ENCODE data around the gene TMTC4. TPM values are rescaled to one million over a fixed set of nuclear protein-coding genes. Genes with fewer than 3 reads are reported as not detected.

Gene TMTC4
- polyA plus RNA-seq, 3 donors, result 2.1 to 11.5 (median 3.9) TPM

GRCh38 chr13:100584896-100585295 is 89.7 kb downstream of the TMTC4 start:
- peaks cover 7 to 15% of the 10 kb centered on the region in 2 donors for H3K36me3 Mint-ChIP-seq
- H3K4me3 ChIP-seq (replicated peaks in 1 of 3; ENCODE audit: low read depth in 2 of 3, low read length in 3 of 3), result no peak overlapping the region
- no peaks in the 10 kb centered on the region for H3K9me3 ChIP-seq (replicated peaks in 1 of 2; ENCODE audit: control insufficient read depth in 1 of 2, insufficient read depth in 1 of 2, low read length in 2 of 2)
- no peak overlapping the region for H3K27ac Mint-ChIP-seq
- intact Hi-C loops (cut with micrococcal nuclease), result no loop called here
- no peak overlapping the region for H3K9ac ChIP-seq (ENCODE audit: insufficient read depth, low read length, poor library complexity, severe bottlenecking)
- TF ChIP-seq CTCF (IDR thresholded peaks at IDR 0.05), result no peak
- 87% methylated on average over 3 of the region's 5 CpGs for WGBS (ENCODE audit: insufficient coverage)
- no peaks in the 10 kb centered on the region for H3K79me2 ChIP-seq (ENCODE audit: insufficient read depth, low read length)
- no peak overlapping the region for H2AFZ ChIP-seq (ENCODE audit: insufficient read depth, low read depth, low read length, poor library complexity, severe bottlenecking)
- no peak overlapping the region for H3K27ac ChIP-seq (ENCODE audit: low read depth in 1 of 2, low read length in 2 of 2)
- DNase-seq, result no peak
- no peaks in the 10 kb centered on the region for H4K20me1 ChIP-seq (ENCODE audit: insufficient read depth, low read length)
- H3K27me3 ChIP-seq (ENCODE audit: control insufficient read depth in 2 of 2, insufficient read depth in 2 of 2, low read length in 2 of 2), result no peaks in the 10 kb centered on the region
- peaks cover 9 to 11% of the 10 kb centered on the region in 2 donors for H3K4me1 ChIP-seq (ENCODE audit: control insufficient read depth in 1 of 2, insufficient read depth in 2 of 2, low read length in 2 of 2)
- peaks cover 3 to 6% (median 6%) of the 10 kb centered on the region in 3 donors for H3K27me3 Mint-ChIP-seq (ENCODE audit: low read depth in 3 of 3)
- H3K9me3 Mint-ChIP-seq, result peaks cover 0 to 4% (median 1%) of the 10 kb centered on the region in 7 donors
- H3K4me2 ChIP-seq (replicated peaks; ENCODE audit: extremely low read depth, low read length, poor library complexity, severe bottlenecking), result no peak overlapping the region
- H3K4me3 Mint-ChIP-seq, result no peak overlapping the region
- no peaks in the 10 kb centered on the region for H3K36me3 ChIP-seq (replicated peaks in 1 of 2; ENCODE audit: control insufficient read depth in 1 of 2, insufficient read depth in 2 of 2, low read length in 2 of 2)
- peaks cover 18% of the 10 kb centered on the region for H3K4me1 Mint-ChIP-seq

GRCh38 chr13:100581504-100581903 is 93.1 kb downstream of the TMTC4 start:
- H4K20me1 ChIP-seq (ENCODE audit: insufficient read depth, low read length), result no peaks in the 10 kb centered on the region
- no peaks in the 10 kb centered on the region for H3K79me2 ChIP-seq (ENCODE audit: insufficient read depth, low read length)
- no peak overlapping the region for H3K4me3 ChIP-seq (replicated peaks in 1 of 3; ENCODE audit: low read depth in 2 of 3, low read length in 3 of 3)
- no peaks in the 10 kb centered on the region for H3K36me3 ChIP-seq (replicated peaks in 1 of 2; ENCODE audit: control insufficient read depth in 1 of 2, insufficient read depth in 2 of 2, low read length in 2 of 2)
- intact Hi-C loops (cut with micrococcal nuclease), result no loop called here
- peaks cover 6% of the 10 kb centered on the region for H3K4me1 Mint-ChIP-seq
- H3K27ac ChIP-seq (ENCODE audit: low read depth in 1 of 2, low read length in 2 of 2), result no peak overlapping the region
- peaks cover 0 to 6% (median 0%) of the 10 kb centered on the region in 3 donors for H3K27me3 Mint-ChIP-seq (ENCODE audit: low read depth in 3 of 3)
- no peak overlapping the region for H2AFZ ChIP-seq (ENCODE audit: insufficient read depth, low read depth, low read length, poor library complexity, severe bottlenecking)
- no CpG with 5 or more reads among the region's 2 CpGs for WGBS (ENCODE audit: insufficient coverage)
- H3K36me3 Mint-ChIP-seq, result peaks cover 7 to 15% of the 10 kb centered on the region in 2 donors
- H3K9me3 Mint-ChIP-seq, result peaks cover 0 to 4% (median 1%) of the 10 kb centered on the region in 7 donors
- no peak for TF ChIP-seq CTCF (IDR thresholded peaks at IDR 0.05)
- DNase-seq, result no peak
- H3K4me3 Mint-ChIP-seq, result no peak overlapping the region
- H3K9ac ChIP-seq (ENCODE audit: insufficient read depth, low read length, poor library complexity, severe bottlenecking), result no peak overlapping the region
- H3K27ac Mint-ChIP-seq, result no peak overlapping the region
- no peaks in the 10 kb centered on the region for H3K9me3 ChIP-seq (replicated peaks in 1 of 2; ENCODE audit: control insufficient read depth in 1 of 2, insufficient read depth in 1 of 2, low read length in 2 of 2)
- no peaks in the 10 kb centered on the region for H3K27me3 ChIP-seq (ENCODE audit: control insufficient read depth in 2 of 2, insufficient read depth in 2 of 2, low read length in 2 of 2)
- no peaks in the 10 kb centered on the region for H3K4me1 ChIP-seq (ENCODE audit: control insufficient read depth in 1 of 2, insufficient read depth in 2 of 2, low read length in 2 of 2)
- no peak overlapping the region for H3K4me2 ChIP-seq (replicated peaks; ENCODE audit: extremely low read depth, low read length, poor library complexity, severe bottlenecking)
